Keratinocyte (primary cell): ENCODE measurements around the gene ADGRB2. TPM values are rescaled to one million over a fixed set of nuclear protein-coding genes. Genes with fewer than 3 reads are reported as not detected.

Source experiments
- DNase-seq: peaks from one replicate; pipeline ENCODE4 v3.0.0-alpha.2; 2011; ENCODE audit warnings: low read depth, missing footprints, low spot score
- FAIRE-seq: peaks from 2 replicates; lab custom pipeline; 2011; peaks lifted over from hg19 to GRCh38; lab: Jason Lieb, UNC
- H2AFZ ChIP-seq: 2 replicates; pipeline ENCODE4 v1.6.0; 2012; ENCODE audit warnings: low read length, control low read depth, inconsistent platforms; ENCODE audit not compliant: control insufficient read depth
- H3K27ac ChIP-seq: 2 replicates; pipeline ENCODE4 v1.5.1; 2011; ENCODE audit warnings: low read length; ENCODE audit not compliant: control insufficient read depth, insufficient read depth
- H3K27me3 ChIP-seq: 3 replicates; pipeline ENCODE4 v1.6.0; 2011; ENCODE audit warnings: low read length; ENCODE audit not compliant: control insufficient read depth, insufficient read depth; ENCODE audit errors: extremely low read depth
- H3K36me3 ChIP-seq, 2 experiments: 2 replicates in 1 of 2; 3 replicates in 1 of 2; pipeline ENCODE4 v1.5.1; 2011; ENCODE audit warnings: low read length in 2 of 2, mild to moderate bottlenecking in 1 of 2; ENCODE audit not compliant: control insufficient read depth in 2 of 2, insufficient read depth in 2 of 2; ENCODE audit errors: extremely low read depth in 1 of 2
- H3K4me1 ChIP-seq: 3 replicates; pipeline ENCODE4 v1.5.1; 2011; ENCODE audit warnings: low read length; ENCODE audit not compliant: control insufficient read depth, insufficient read depth; ENCODE audit errors: extremely low read depth
- H3K4me2 ChIP-seq: 3 replicates; pipeline ENCODE4 v1.6.0; 2011; ENCODE audit warnings: low read depth, low read length; ENCODE audit not compliant: control insufficient read depth, insufficient read depth; ENCODE audit errors: extremely low read depth
- H3K4me3 ChIP-seq, 3 experiments: fragments of 200-600 bp in 1 of 3; sonication (generic) in 1 of 3; 2 replicates in 2 of 3; 3 replicates in 1 of 3; pipeline ENCODE4 v1.5.1; 2011 to 2016; ENCODE audit warnings: low read length in 3 of 3, mild to moderate bottlenecking in 3 of 3, control low read depth in 2 of 3, inconsistent platforms in 1 of 3, low read depth in 1 of 3, mixed read lengths in 1 of 3, mixed run types in 1 of 3, moderate library complexity in 1 of 3; ENCODE audit not compliant: control insufficient read depth in 2 of 3, insufficient read depth in 2 of 3; ENCODE audit errors: extremely low read depth in 1 of 3
- H3K79me2 ChIP-seq: 2 replicates; pipeline ENCODE4 v1.6.0; 2012; ENCODE audit warnings: low read length; ENCODE audit not compliant: control insufficient read depth, insufficient read depth
- H3K9ac ChIP-seq: 3 replicates; pipeline ENCODE4 v1.6.0; 2011; ENCODE audit warnings: low read length; ENCODE audit not compliant: control insufficient read depth, insufficient read depth; ENCODE audit errors: extremely low read depth
- H3K9me1 ChIP-seq: 3 replicates; pipeline ENCODE4 v1.6.0; 2011; ENCODE audit warnings: low read length; ENCODE audit not compliant: control insufficient read depth, insufficient read depth; ENCODE audit errors: extremely low read depth
- H3K9me3 ChIP-seq: 2 replicates; pipeline ENCODE4 v1.5.1; 2012; ENCODE audit warnings: low read depth, low read length; ENCODE audit not compliant: control insufficient read depth
- H4K20me1 ChIP-seq: 3 replicates; pipeline ENCODE4 v1.6.0; 2011; ENCODE audit warnings: low read length; ENCODE audit not compliant: control insufficient read depth, insufficient read depth; ENCODE audit errors: extremely low read depth
- CTCF ChIP-seq, 3 experiments: IDR thresholded peaks in 1 of 3; conservative IDR thresholded peaks in 1 of 3; optimal IDR thresholded peaks in 1 of 3; 2 replicates in 2 of 3; 3 replicates in 1 of 3; pipeline versions ENCODE3 to v1.5.1; 2011; ENCODE audit warnings: low read length in 3 of 3, mild to moderate bottlenecking in 3 of 3, moderate library complexity in 2 of 3, control low read depth in 1 of 3, inconsistent platforms in 1 of 3; ENCODE audit not compliant: insufficient read depth in 2 of 3; ENCODE audit errors: extremely low read depth in 1 of 3
- EZH2 ChIP-seq: IDR thresholded peaks from one replicate; pipeline ENCODE4 v1.6.1; 2012; ENCODE audit warnings: inconsistent platforms, mild to moderate bottlenecking, low read length, moderate library complexity
- dilution Hi-C: fragments of 300-500 bp; cut with MboI; formaldehyde crosslinking; loops from one replicate; pipeline ENCODE4 v1.7.0; 2020; ENCODE audit warnings: low sequenced_read_pairs; ENCODE audit not compliant: extremely low pct_ligation_motif_present
- polyA minus RNA-seq, 3 experiments: library from RNA; depleted of rRNA, polyadenylated mRNA; stranded (reverse); fragments of >200 nt; gene quantifications; 1 replicate in 1 of 3; 2 replicates in 1 of 3; 3 replicates in 1 of 3; pipeline ENCODE4 v1.2.3, GENCODE V29; 2011
- polyA plus RNA-seq, 5 experiments: library from polyadenylated mRNA; depleted of rRNA in 3 of 5; stranded (reverse) in 3 of 5; stranded (forward) in 1 of 5; unstranded in 1 of 5; fragments of >200 nt; gene quantifications; 1 replicate in 1 of 5; 2 replicates in 3 of 5; 3 replicates in 1 of 5; pipeline versions ENCODE4 v1.2.1 to v1.2.3, GENCODE V29; 2011 to 2012; ENCODE audit warnings: missing spikeins in 2 of 5, low read depth in 1 of 5, low replicate concordance in 1 of 5

The ADGRB2 gene
- 0.68 to 1.6 TPM (median 0.96 TPM) in 3 replicates for polyA plus RNA-seq
- polyA plus RNA-seq (2011; ENCODE audit: low read depth) = 1.3 TPM
- polyA plus RNA-seq (2011; cell fraction: cytosol; rRNA removed) = 0.29 and 0.51 TPM in 2 replicates
- 2.4 and 5.0 TPM in 2 replicates for polyA plus RNA-seq (2011; cell fraction: nucleus; rRNA removed)
- 1.0 and 1.7 TPM in 2 replicates for polyA plus RNA-seq (2012; ENCODE audit: low replicate concordance)
- polyA minus RNA-seq = 0.86 to 2.8 TPM (median 1.7 TPM) in 3 replicates
- 2.3 TPM for polyA minus RNA-seq (2011; cell fraction: cytosol; rRNA and poly(A)+ RNA removed)
- polyA minus RNA-seq (2011; cell fraction: nucleus; rRNA and poly(A)+ RNA removed) = 2.3 and 2.8 TPM in 2 replicates

- Histone ChIP-seq H3K9ac (no peak within 1 kb of the TSS), H2AFZ (no peak within 1 kb of the TSS), H3K9me1 (no peaks in the 10 kb centered on the region), H3K27me3 (peaks cover 21% of the 10 kb centered on the region), H3K9me3 (no peaks in the 10 kb centered on the region), H3K4me1 (peaks cover 26% of the 10 kb centered on the region), H3K4me2 (peak within 1 kb of the TSS; percentile 88), H3K27ac (no peak within 1 kb of the TSS), H4K20me1 (no peaks in the 10 kb centered on the region), H3K79me2 (no peaks in the 10 kb centered on the region), H3K4me3 (peak within 1 kb of the TSS; percentile 32 to 62 (median 51)), H3K36me3 (no peaks in the 10 kb centered on the region)
- no peak for DNase-seq
- dilution Hi-C loops = no loop called here
- FAIRE-seq = peak; percentile 55
- TF ChIP-seq CTCF (optimal IDR thresholded peaks at IDR 0.05 in 1 of 3, IDR thresholded peaks at IDR 0.05 in 1 of 3, conservative IDR thresholded peaks at IDR 0.05 in 1 of 3; ENCODE audit: extremely low read depth in 1 of 3, insufficient read depth in 2 of 3, low read length in 3 of 3) (peak in 1 of 3 experiments; percentile 16), EZH2 (peak; percentile 87)
These were observed at the start of gene ADGRB2 for GRCh38 chr1:31764312-31765040. ADGRB2 (minus strand) TSS chr1:31764340; CDS start chr1:31757221, 7,119 bp downstream.

- Histone ChIP-seq H3K4me1 (no peaks in the 10 kb centered on the region), H3K4me2 (no peak overlapping the region), H2AFZ (no peak overlapping the region), H4K20me1 (no peaks in the 10 kb centered on the region), H3K9me3 (no peaks in the 10 kb centered on the region), H3K36me3 (no peaks in the 10 kb centered on the region), H3K27me3 (no peaks in the 10 kb centered on the region), H3K9me1 (no peaks in the 10 kb centered on the region), H3K79me2 (no peaks in the 10 kb centered on the region), H3K27ac (no peak overlapping the region), H3K4me3 (no peak overlapping the region), H3K9ac (no peak overlapping the region)
- FAIRE-seq = no peak
- dilution Hi-C loops = no loop called here
- TF ChIP-seq CTCF (optimal IDR thresholded peaks at IDR 0.05 in 1 of 3, IDR thresholded peaks at IDR 0.05 in 1 of 3, conservative IDR thresholded peaks at IDR 0.05 in 1 of 3; ENCODE audit: extremely low read depth in 1 of 3, insufficient read depth in 2 of 3, low read length in 3 of 3) = no peak
- no peak for TF ChIP-seq EZH2
- DNase-seq = no peak
These were observed 48.2 kb upstream of the ADGRB2 start for GRCh38 chr1:31812158-31812829.
